ENCODE measurements around the gene IL25. TPM values are rescaled to one million over a fixed set of nuclear protein-coding genes. Genes with fewer than 3 reads are reported as not detected.

The IL25 gene
- polyA plus RNA-seq, 2 of the 4 experiments (the other 2 are of a cell fraction): not detected

- ChIA-PET CTCF (no interaction called here), POLR2A (no interaction called here)
- no peak for ATAC-seq
- no peak for TF ChIP-seq KDM5A (IDR thresholded peaks at IDR 0.05)
- no peak for TF ChIP-seq REST (IDR thresholded peaks at IDR 0.05)
- no peak for TF ChIP-seq HDAC2 (IDR thresholded peaks at IDR 0.05)
- no peak for TF ChIP-seq POLR2A (IDR thresholded peaks at IDR 0.05; ENCODE audit: low read length)
- no peak for TF ChIP-seq KDM1A (IDR thresholded peaks at IDR 0.05; ENCODE audit: low read depth)
- no peak for TF ChIP-seq ZFP36 (IDR thresholded peaks at IDR 0.05; ENCODE audit: borderline replicate concordance, partially characterized antibody)
- no peak for TF ChIP-seq NR3C1 (IDR thresholded peaks at IDR 0.05)
- no peak for TF ChIP-seq CBX8 (IDR thresholded peaks at IDR 0.05)
- no peaks in the 10 kb centered on the region for H3K4me1 ChIP-seq
- no peaks in the 10 kb centered on the region for H3K9me3 ChIP-seq
- no peak overlapping the region for H3K4me2 ChIP-seq
- H3K4me3 ChIP-seq: no peak overlapping the region
- DNase-seq (ENCODE audit: low read depth in 1 of 2, low spot score in 1 of 2): no peak
- no peak overlapping the region for H3K27ac ChIP-seq
- 44% methylated on average over 7 of the region's 7 CpGs for WGBS (ENCODE audit: missing lambda C conversion rate)
- no peak for FAIRE-seq
Measured at GRCh38 chr14:23403139-23403438, 30.5 kb downstream of the IL25 start.

GRCh38 chr14:23403908-23404307 is 31.3 kb downstream of the IL25 start:
- FAIRE-seq (no peak), ATAC-seq (peak in 1 of 2 experiments; percentile 15; a peak in 3 of 6 replicates), DNase-seq (ENCODE audit: low read depth in 1 of 2, low spot score in 1 of 2) (no peak)
- Histone ChIP-seq H3K4me3 (no peak overlapping the region), H3K27ac (no peak overlapping the region), H3K4me2 (no peak overlapping the region), H3K4me1 (no peaks in the 10 kb centered on the region), H3K9me3 (no peaks in the 10 kb centered on the region)
- no peak for TF ChIP-seq MYC (IDR thresholded peaks at IDR 0.05; ENCODE audit: borderline replicate concordance, low read length)
- TF ChIP-seq GATA3 (IDR thresholded peaks at IDR 0.05; ENCODE audit: borderline replicate concordance): no peak
- TF ChIP-seq PHF8 (IDR thresholded peaks at IDR 0.05; ENCODE audit: borderline replicate concordance, low read depth): no peak
- TF ChIP-seq RCOR1 (IDR thresholded peaks at IDR 0.05; ENCODE audit: low read depth, low read length): no peak
- no peak for TF ChIP-seq CEBPB (IDR thresholded peaks at IDR 0.05)
- TF ChIP-seq CHD4 (IDR thresholded peaks at IDR 0.05; ENCODE audit: borderline replicate concordance): no peak
- 20% methylated on average over 4 of the region's 4 CpGs for WGBS (ENCODE audit: missing lambda C conversion rate)
- CTCF ChIA-PET: interaction anchor here (1.3 kb wide), 1 partner anchor 23 kb away, joined by 3 read pairs; no protein-coding TSS in a partner anchor
- POLR2A ChIA-PET: no interaction called here

GRCh38 chr14:23404331-23404900 is 31.8 kb downstream of the IL25 start:
- Histone ChIP-seq H3K27ac (no peak overlapping the region), H3K9me3 (no peaks in the 10 kb centered on the region), H3K4me3 (no peak overlapping the region), H3K4me1 (no peaks in the 10 kb centered on the region), H3K4me2 (no peak overlapping the region)
- ATAC-seq: peak in 1 of 2 experiments; percentile 9; a peak in 2 of 6 replicates
- DNase-seq (ENCODE audit: low read depth in 1 of 2, low spot score in 1 of 2): no peak
- FAIRE-seq: no peak
- POLR2A ChIA-PET: no interaction called here
- 36% methylated on average over 11 of the region's 14 CpGs for WGBS (ENCODE audit: missing lambda C conversion rate)
- TF ChIP-seq ZFP36 (IDR thresholded peaks at IDR 0.05; ENCODE audit: borderline replicate concordance, partially characterized antibody): no peak
- TF ChIP-seq CBX2 (IDR thresholded peaks at IDR 0.05; ENCODE audit: borderline replicate concordance, low read depth): no peak
- no peak for TF ChIP-seq PBX3 (IDR thresholded peaks at IDR 0.05)
- CTCF ChIA-PET: interaction anchor here (1.3 kb wide), 1 partner anchor 24 kb away, joined by 3 read pairs; no protein-coding TSS in a partner anchor

- H3K4me3 ChIP-seq: no peak overlapping the region
- no peak overlapping the region for H3K4me2 ChIP-seq
- ATAC-seq (no peak), FAIRE-seq (no peak), DNase-seq (ENCODE audit: low read depth in 1 of 2, low spot score in 1 of 2) (no peak)
- no peaks in the 10 kb centered on the region for H3K9me3 ChIP-seq
- WGBS (ENCODE audit: missing lambda C conversion rate): 21% methylated on average over 10 of the region's 10 CpGs
- no peaks in the 10 kb centered on the region for H3K4me1 ChIP-seq
- ChIA-PET POLR2A (no interaction called here), CTCF (interaction anchor here (1.3 kb wide), 1 partner anchor 25 kb away, joined by 3 read pairs; no protein-coding TSS in a partner anchor)
- H3K27ac ChIP-seq: no peak overlapping the region
- TF ChIP-seq PHF8 (IDR thresholded peaks at IDR 0.05; ENCODE audit: borderline replicate concordance, low read depth) (no peak), REST (IDR thresholded peaks at IDR 0.05) (no peak), RFX5 (IDR thresholded peaks at IDR 0.05) (no peak), HOXB13 (CRISPR knock-in tag; IDR thresholded peaks at IDR 0.05; ENCODE audit: low read depth) (no peak), NR3C1 (IDR thresholded peaks at IDR 0.05) (no peak), CHD2 (IDR thresholded peaks at IDR 0.05; ENCODE audit: low read length, partially characterized antibody) (no peak), USF2 (IDR thresholded peaks at IDR 0.05) (no peak), NFE2L2 (conservative IDR thresholded peaks at IDR 0.05; ENCODE audit: low read length) (no peak)
Measured at GRCh38 chr14:23405096-23405495, 32.5 kb downstream of the IL25 start.

All from A549 (cell line).